Activated CD4-positive, alpha-beta memory T cell treated with anti-CD3 and anti-CD28 coated beads for 36 hours (primary cell): ENCODE data around the gene HECTD1. TPM values are rescaled to one million over a fixed set of nuclear protein-coding genes. Genes with fewer than 3 reads are reported as not detected.
"Not testable (repeated sequence)": the region's sequence is repeated elsewhere in the genome, so short reads cannot be mapped to it uniquely, and the experiment has no call there.

Experiments
- CTCF ChIA-PET: fragments of 350-600 bp; sonication (Branson Sonifier 250); formaldehyde crosslinking; loops from one replicate; lab custom pipeline; 2021; ENCODE audit warnings: antibody characterized with exemption, inconsistent platforms; lab: Charles Lee
- POLR2A ChIA-PET: fragments of 350-600 bp; sonication (Branson Sonifier 250); formaldehyde crosslinking; loops from one replicate; lab custom pipeline; 2021; ENCODE audit warnings: antibody characterized with exemption; lab: Charles Lee
- DNase-seq: peaks from one replicate; pipeline ENCODE4 v3.0.0-alpha.2; 2020
- H3K27ac Mint-ChIP-seq: one replicate; pipeline ENCODE4 v1.8.0; 2021; ENCODE audit warnings: mixed read lengths
- H3K27me3 Mint-ChIP-seq: one replicate; pipeline ENCODE4 v1.8.0; 2021; ENCODE audit warnings: mixed read lengths
- H3K36me3 Mint-ChIP-seq: one replicate; pipeline ENCODE4 v1.8.0; 2021; ENCODE audit warnings: mixed read lengths
- H3K4me1 Mint-ChIP-seq: one replicate; pipeline ENCODE4 v1.8.0; 2021; ENCODE audit warnings: low read depth, mixed read lengths
- H3K4me3 Mint-ChIP-seq: one replicate; pipeline ENCODE4 v1.8.0; 2021; ENCODE audit warnings: mild to moderate bottlenecking, mixed read lengths
- H3K9me3 Mint-ChIP-seq: one replicate; pipeline ENCODE4 v1.8.0; 2021; ENCODE audit warnings: mixed read lengths
- intact Hi-C: fragments of 100-400 bp; cut with micrococcal nuclease; formaldehyde crosslinking; loops from one replicate; pipeline ENCODE4 v1.15.1; 2023
- total RNA-seq, 2 experiments: library from RNA; stranded (reverse); gene quantifications; one replicate each; pipeline ENCODE4 v1.2.3, GENCODE V29; 2021

The HECTD1 gene
- total RNA-seq, 2 experiments from 2014 or later, result 84.9 to 88.1 TPM

GRCh38 chr14:31078766-31079165 lies 128.8 kb downstream of the HECTD1 start:
- no peak for DNase-seq
- intact Hi-C loops, result no loop called here
- Mint-ChIP-seq H3K9me3 (peaks cover 4% of the 10 kb centered on the region), H3K27me3 (no peaks in the 10 kb centered on the region), H3K27ac (no peak overlapping the region), H3K4me3 (no peak overlapping the region), H3K4me1 (no peaks in the 10 kb centered on the region), H3K36me3 (peaks cover 7% of the 10 kb centered on the region)
- ChIA-PET CTCF (no interaction called here), POLR2A (no interaction called here)

- peaks cover 12% of the 10 kb centered on the region for H3K36me3 Mint-ChIP-seq
- CTCF ChIA-PET, result no interaction called here
- no peaks in the 10 kb centered on the region for H3K27me3 Mint-ChIP-seq
- no peak overlapping the region for H3K4me3 Mint-ChIP-seq
- no peak overlapping the region for H3K27ac Mint-ChIP-seq
- DNase-seq, result no peak
- intact Hi-C loops, result no loop called here
- H3K9me3 Mint-ChIP-seq, result peaks cover 4% of the 10 kb centered on the region
- POLR2A ChIA-PET, result no interaction called here
- H3K4me1 Mint-ChIP-seq, result no peaks in the 10 kb centered on the region
These were observed 132.4 kb downstream of the HECTD1 start for GRCh38 chr14:31075144-31075543.

GRCh38 chr14:31071151-31071550 lies 136.4 kb downstream of the HECTD1 start:
- POLR2A ChIA-PET, result no interaction called here
- Mint-ChIP-seq H3K27ac (no peak overlapping the region), H3K9me3 (peaks cover 4% of the 10 kb centered on the region), H3K4me3 (no peak overlapping the region), H3K4me1 (no peaks in the 10 kb centered on the region), H3K36me3 (peaks cover 12% of the 10 kb centered on the region), H3K27me3 (no peaks in the 10 kb centered on the region)
- intact Hi-C loops, result no loop called here
- CTCF ChIA-PET, result no interaction called here
- no peak for DNase-seq

GRCh38 chr14:31070431-31070830 lies 137.2 kb downstream of the HECTD1 start:
- H3K36me3 Mint-ChIP-seq, result peaks cover 11% of the 10 kb centered on the region
- no peak for DNase-seq
- H3K4me3 Mint-ChIP-seq, result no peak overlapping the region
- H3K9me3 Mint-ChIP-seq, result peaks cover 4% of the 10 kb centered on the region
- intact Hi-C loops, result no loop called here
- no peak overlapping the region for H3K27ac Mint-ChIP-seq
- H3K4me1 Mint-ChIP-seq, result no peaks in the 10 kb centered on the region
- CTCF ChIA-PET, result no interaction called here
- no peaks in the 10 kb centered on the region for H3K27me3 Mint-ChIP-seq
- POLR2A ChIA-PET, result no interaction called here

GRCh38 chr14:31069343-31069742 lies 138.2 kb downstream of the HECTD1 start:
- H3K36me3 Mint-ChIP-seq, result peaks cover 6% of the 10 kb centered on the region
- DNase-seq, result no peak
- no peak overlapping the region for H3K27ac Mint-ChIP-seq
- ChIA-PET POLR2A (no interaction called here), CTCF (no interaction called here)
- no peaks in the 10 kb centered on the region for H3K27me3 Mint-ChIP-seq
- no peak overlapping the region for H3K4me3 Mint-ChIP-seq
- intact Hi-C loops, result no loop called here
- no peaks in the 10 kb centered on the region for H3K4me1 Mint-ChIP-seq
- no peaks in the 10 kb centered on the region for H3K9me3 Mint-ChIP-seq

- no peaks in the 10 kb centered on the region for H3K4me1 Mint-ChIP-seq
- no peaks in the 10 kb centered on the region for H3K9me3 Mint-ChIP-seq
- POLR2A ChIA-PET, result no interaction called here
These were observed 139.4 kb downstream of the HECTD1 start for GRCh38 chr14:31068235-31068634.

GRCh38 chr14:31062908-31063307 lies 144.7 kb downstream of the HECTD1 start:
- H3K4me1 Mint-ChIP-seq, H3K27ac Mint-ChIP-seq, H3K36me3 Mint-ChIP-seq, H3K27me3 Mint-ChIP-seq, DNase-seq, H3K9me3 Mint-ChIP-seq, CTCF ChIA-PET, intact Hi-C loops, H3K4me3 Mint-ChIP-seq, POLR2A ChIA-PET: not testable (repeated sequence)

More at GRCh38 chr14:31068235-31068634, 139.4 kb downstream of the HECTD1 start:
- intact Hi-C loops, result no loop called here
- Mint-ChIP-seq H3K27me3 (no peaks in the 10 kb centered on the region), H3K36me3 (peaks cover 6% of the 10 kb centered on the region), H3K4me3 (no peak overlapping the region), H3K27ac (no peak overlapping the region)
- CTCF ChIA-PET, result interaction anchor here (0.7 kb wide), 1 partner anchor 88 kb away, joined by 3 read pairs; no protein-coding TSS in a partner anchor
- DNase-seq, result no peak

- H3K27me3 Mint-ChIP-seq, result no peaks in the 10 kb centered on the region
- ChIA-PET CTCF (no interaction called here), POLR2A (no interaction called here)
- no peaks in the 10 kb centered on the region for H3K36me3 Mint-ChIP-seq
- H3K27ac Mint-ChIP-seq, result no peak overlapping the region
- DNase-seq, result no peak
- H3K9me3 Mint-ChIP-seq, result no peaks in the 10 kb centered on the region
- H3K4me3 Mint-ChIP-seq, result no peak overlapping the region
- peaks cover 10% of the 10 kb centered on the region for H3K4me1 Mint-ChIP-seq
- intact Hi-C loops, result no loop called here
These were observed 147.2 kb downstream of the HECTD1 start for GRCh38 chr14:31060253-31060875.

- no peak overlapping the region for H3K27ac Mint-ChIP-seq
- H3K4me3 Mint-ChIP-seq, result no peak overlapping the region
- CTCF ChIA-PET, result no interaction called here
- H3K36me3 Mint-ChIP-seq, result no peaks in the 10 kb centered on the region
- peaks cover 10% of the 10 kb centered on the region for H3K4me1 Mint-ChIP-seq
- no peaks in the 10 kb centered on the region for H3K9me3 Mint-ChIP-seq
- DNase-seq, result no peak
- H3K27me3 Mint-ChIP-seq, result no peaks in the 10 kb centered on the region
- POLR2A ChIA-PET, result no interaction called here
- intact Hi-C loops, result no loop called here
These were observed 148.3 kb downstream of the HECTD1 start for GRCh38 chr14:31059152-31059924.

GRCh38 chr14:31057701-31058364 lies 149.8 kb downstream of the HECTD1 start:
- CTCF ChIA-PET, result no interaction called here

GRCh38 chr14:31057035-31057434 lies 150.6 kb downstream of the HECTD1 start:
- CTCF ChIA-PET, result no interaction called here

More at GRCh38 chr14:31057701-31058364, 149.8 kb downstream of the HECTD1 start:
- intact Hi-C loops, result no loop called here
- no peak for DNase-seq
- H3K9me3 Mint-ChIP-seq, result no peaks in the 10 kb centered on the region
- no peak overlapping the region for H3K4me3 Mint-ChIP-seq
- no peaks in the 10 kb centered on the region for H3K36me3 Mint-ChIP-seq
- POLR2A ChIA-PET, result no interaction called here
- H3K27me3 Mint-ChIP-seq, result no peaks in the 10 kb centered on the region
- peaks cover 10% of the 10 kb centered on the region for H3K4me1 Mint-ChIP-seq
- H3K27ac Mint-ChIP-seq, result no peak overlapping the region

GRCh38 chr14:31052905-31053586 lies 154.5 kb downstream of the HECTD1 start:
- POLR2A ChIA-PET, H3K4me3 Mint-ChIP-seq, H3K36me3 Mint-ChIP-seq, H3K4me1 Mint-ChIP-seq, DNase-seq, intact Hi-C loops, H3K9me3 Mint-ChIP-seq, H3K27me3 Mint-ChIP-seq, H3K27ac Mint-ChIP-seq: not testable (repeated sequence)
- CTCF ChIA-PET, result interaction anchor here (0.6 kb wide), 1 partner anchor 24 kb away, joined by 3 read pairs; no protein-coding TSS in a partner anchor

More at GRCh38 chr14:31057035-31057434, 150.6 kb downstream of the HECTD1 start:
- no peak for DNase-seq
- Mint-ChIP-seq H3K27ac (no peak overlapping the region), H3K4me3 (no peak overlapping the region), H3K9me3 (no peaks in the 10 kb centered on the region), H3K27me3 (no peaks in the 10 kb centered on the region), H3K36me3 (no peaks in the 10 kb centered on the region), H3K4me1 (peaks cover 10% of the 10 kb centered on the region)
- POLR2A ChIA-PET, result no interaction called here
- intact Hi-C loops, result no loop called here
